GM18868 (cell line): ENCODE measurements around the gene PRKAG1.

Experiments used
- ATAC-seq: cut with Tn5 transposase; IDR thresholded peaks from one replicate; pipeline ENCODE4 v1.9.1; 2021; ENCODE audit warnings: mild to moderate bottlenecking, moderate library complexity; ENCODE audit not compliant: unreplicated experiment

The PRKAG1 gene

DNA sequence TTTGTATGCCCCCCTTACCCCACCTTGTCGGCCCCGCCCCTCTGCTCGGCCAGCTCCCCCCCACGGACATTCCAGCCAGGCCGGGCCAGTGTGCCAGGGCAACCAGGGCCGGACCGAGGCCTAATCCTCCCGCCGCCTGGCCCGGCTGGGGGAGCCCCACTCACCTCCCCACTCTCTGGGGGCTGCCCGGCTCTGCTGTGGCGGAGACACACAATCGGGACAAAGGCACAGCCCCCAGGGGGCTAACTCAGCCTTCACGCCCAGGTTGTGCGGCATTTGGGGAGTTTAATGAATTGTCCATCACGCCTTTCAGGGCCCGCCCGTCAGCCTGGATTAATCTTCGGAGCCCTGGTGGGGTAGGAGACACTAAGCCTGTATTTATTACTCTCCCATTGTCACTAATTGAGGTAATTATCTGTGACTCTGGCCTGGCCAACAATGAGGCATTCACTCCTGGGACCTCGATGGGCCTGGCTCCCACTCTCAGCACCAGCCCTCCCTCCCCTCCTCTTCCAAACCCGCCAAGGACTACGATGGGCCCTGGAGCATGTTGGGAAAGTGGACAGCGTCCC is 31.8 kb downstream of the PRKAG1 start:
- no peak for ATAC-seq

DNA sequence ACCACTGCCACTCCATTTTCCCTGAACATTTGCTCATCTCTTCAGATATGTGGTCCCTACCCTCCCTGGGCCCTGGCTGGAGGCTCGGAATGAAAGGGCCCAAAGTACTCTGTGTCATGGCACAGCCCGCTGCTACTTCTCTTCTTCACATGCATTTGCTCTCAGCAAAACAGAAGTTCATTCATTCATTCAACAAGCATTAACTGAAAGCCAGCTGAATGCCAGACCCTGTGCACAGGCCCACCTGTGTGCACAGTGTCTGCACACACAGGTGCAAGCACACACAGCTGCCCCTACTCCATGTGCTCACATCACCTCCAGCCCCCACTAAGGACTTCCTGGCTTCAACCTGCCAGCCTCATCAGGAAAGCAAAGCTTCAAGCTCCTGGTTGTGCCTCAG is 32.7 kb downstream of the PRKAG1 start:
- ATAC-seq, result no peak

DNA sequence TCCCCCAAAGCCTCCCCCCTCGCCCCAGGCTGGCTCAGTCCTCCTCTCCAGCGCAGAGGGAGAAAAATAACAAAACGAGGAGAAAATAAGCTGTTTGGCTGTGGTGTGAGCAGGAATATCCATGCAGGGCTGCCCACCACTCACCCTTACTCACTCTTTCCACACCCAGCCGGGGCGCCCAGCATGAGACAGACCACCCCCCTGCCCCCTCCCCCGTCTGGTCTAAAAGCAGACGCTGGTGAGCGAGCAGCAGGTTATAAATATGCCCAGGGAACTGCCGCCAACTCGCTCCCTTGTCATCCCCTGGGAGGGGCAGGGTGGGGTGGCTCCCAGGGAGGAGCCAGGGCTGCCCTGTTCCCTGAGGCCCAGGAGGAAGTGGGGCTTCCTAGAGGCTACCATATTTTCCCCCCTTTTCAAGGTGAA is 33.1 kb downstream of the PRKAG1 start:
- no peak for ATAC-seq

DNA sequence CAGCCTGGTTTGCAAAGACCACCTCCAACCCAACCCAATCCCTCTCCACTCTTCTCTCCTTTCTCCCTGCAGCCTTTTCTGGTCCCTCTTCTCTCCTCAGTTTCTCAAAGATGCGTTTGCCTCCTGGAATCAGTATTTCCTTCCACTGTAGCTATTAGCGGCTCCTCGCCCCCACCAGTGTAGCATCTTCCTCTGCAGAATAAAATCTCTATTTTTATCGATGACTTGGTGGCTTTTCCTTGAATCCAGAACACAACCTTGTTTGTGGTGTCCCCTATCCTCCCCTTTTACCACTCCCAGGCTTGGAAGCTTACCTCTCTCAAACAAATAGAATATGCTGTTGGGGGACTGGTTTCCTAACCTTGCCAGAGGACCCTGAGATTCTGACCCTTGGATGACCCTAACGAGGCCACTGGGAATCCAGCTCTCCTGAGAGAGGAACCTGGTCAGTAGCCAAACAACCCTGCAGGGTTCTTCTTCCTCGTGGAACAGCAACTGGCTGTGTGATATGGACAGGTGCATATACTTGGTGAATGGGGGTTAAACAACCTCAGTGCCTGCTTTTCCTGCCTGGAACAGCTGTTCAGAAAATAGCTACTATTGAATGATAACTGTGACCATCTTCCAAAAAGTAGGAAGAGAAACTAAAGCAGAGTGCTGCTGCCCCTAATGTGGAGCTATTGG is 36.0 kb downstream of the PRKAG1 start:
- no peak for ATAC-seq

DNA sequence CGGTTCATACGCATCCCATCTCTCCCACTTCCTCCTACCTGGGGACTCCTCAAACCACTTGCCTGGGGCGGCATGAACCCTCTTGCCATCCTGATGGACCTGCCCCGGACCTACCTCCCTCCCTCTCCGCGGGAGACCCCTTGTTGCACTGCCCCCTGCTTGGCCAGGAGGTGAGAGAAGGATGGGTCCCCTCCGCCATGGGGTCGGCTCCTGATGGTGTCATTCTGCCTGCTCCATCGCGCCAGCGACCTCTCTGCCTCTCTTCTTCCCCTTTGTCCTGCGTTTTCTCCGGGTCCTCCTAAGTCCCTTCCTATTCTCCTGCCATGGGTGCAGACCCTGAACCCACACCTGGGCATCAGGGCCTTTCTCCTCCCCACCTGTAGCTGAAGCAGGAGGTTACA is 36.8 kb downstream of the PRKAG1 start:
- ATAC-seq, result no peak

DNA sequence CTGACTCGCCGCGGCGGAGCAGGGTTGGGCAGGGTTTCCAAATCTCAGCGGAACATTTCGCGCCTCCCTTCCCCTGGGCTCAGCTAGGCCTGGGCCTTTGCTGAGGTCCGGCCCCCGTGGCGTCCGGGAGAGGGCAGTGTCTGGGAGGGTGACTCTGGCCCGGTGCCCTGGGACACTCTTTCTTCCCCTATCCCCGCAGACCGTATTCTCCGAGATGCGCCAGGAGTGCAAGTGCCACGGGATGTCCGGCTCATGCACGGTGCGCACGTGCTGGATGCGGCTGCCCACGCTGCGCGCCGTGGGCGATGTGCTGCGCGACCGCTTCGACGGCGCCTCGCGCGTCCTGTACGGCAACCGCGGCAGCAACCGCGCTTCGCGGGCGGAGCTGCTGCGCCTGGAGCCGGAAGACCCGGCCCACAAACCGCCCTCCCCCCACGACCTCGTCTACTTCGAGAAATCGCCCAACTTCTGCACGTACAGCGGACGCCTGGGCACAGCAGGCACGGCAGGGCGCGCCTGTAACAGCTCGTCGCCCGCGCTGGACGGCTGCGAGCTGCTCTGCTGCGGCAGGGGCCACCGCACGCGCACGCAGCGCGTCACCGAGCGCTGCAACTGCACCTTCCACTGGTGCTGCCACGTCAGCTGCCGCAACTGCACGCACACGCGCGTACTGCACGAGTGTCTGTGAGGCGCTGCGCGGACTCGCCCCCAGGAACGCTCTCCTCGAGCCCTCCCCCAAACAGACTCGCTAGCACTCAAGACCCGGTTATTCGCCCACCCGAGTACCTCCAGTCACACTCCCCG is 37.4 kb downstream of the PRKAG1 start:
- no peak for ATAC-seq

DNA sequence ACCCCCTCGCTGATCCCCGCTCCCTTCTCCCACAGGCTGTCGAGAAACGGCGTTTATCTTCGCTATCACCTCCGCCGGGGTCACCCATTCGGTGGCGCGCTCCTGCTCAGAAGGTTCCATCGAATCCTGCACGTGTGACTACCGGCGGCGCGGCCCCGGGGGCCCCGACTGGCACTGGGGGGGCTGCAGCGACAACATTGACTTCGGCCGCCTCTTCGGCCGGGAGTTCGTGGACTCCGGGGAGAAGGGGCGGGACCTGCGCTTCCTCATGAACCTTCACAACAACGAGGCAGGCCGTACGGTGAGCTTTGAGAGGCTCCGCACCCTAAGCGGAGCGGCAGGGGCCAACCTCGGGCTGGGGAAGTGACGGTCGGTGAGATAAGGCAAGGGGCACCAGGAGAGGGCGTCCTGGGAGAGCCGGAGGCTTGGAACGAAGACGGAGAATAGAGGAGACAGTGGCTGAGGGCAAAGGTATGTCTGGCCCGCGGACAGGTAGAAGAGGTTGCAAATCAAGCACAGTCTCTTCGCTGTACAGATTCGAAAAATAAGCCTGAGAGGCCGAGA is 38.1 kb downstream of the PRKAG1 start:
- ATAC-seq, result no peak

DNA sequence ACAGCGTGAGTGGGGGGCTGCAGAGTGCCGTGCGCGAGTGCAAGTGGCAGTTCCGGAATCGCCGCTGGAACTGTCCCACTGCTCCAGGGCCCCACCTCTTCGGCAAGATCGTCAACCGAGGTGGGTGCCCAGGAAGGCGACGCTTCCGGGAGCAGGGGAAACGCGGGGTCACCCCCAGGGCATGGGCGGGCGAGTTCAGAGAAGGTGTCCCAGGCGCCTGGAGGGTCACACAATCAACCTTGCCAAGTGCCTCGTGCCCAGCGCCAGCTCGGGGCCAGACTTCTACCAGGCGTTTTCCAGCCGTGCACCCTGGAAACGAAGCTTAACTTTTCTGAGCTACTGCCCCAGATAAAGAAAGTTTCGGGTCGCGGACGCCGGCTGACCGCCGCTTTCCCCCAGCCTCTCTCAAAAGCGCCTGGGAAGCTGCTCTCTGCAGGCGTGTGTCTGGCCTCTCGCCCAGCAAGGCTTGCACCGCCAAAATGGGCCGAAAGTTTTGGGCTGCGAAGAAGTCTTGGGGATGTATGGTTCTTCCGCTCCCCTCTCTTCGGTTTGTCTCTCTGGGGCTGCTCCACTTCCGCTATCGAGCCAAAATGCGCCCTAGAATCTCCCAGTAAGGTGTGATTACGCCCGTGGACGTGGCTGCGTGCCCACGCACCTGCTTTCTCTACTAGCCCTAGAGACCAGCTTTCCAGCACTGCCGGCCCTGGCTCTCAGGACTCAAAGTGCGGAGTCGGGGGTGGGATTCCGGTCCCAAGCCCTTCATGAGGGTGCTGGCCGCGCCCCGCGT is 38.8 kb downstream of the PRKAG1 start:
- ATAC-seq, result no peak

DNA sequence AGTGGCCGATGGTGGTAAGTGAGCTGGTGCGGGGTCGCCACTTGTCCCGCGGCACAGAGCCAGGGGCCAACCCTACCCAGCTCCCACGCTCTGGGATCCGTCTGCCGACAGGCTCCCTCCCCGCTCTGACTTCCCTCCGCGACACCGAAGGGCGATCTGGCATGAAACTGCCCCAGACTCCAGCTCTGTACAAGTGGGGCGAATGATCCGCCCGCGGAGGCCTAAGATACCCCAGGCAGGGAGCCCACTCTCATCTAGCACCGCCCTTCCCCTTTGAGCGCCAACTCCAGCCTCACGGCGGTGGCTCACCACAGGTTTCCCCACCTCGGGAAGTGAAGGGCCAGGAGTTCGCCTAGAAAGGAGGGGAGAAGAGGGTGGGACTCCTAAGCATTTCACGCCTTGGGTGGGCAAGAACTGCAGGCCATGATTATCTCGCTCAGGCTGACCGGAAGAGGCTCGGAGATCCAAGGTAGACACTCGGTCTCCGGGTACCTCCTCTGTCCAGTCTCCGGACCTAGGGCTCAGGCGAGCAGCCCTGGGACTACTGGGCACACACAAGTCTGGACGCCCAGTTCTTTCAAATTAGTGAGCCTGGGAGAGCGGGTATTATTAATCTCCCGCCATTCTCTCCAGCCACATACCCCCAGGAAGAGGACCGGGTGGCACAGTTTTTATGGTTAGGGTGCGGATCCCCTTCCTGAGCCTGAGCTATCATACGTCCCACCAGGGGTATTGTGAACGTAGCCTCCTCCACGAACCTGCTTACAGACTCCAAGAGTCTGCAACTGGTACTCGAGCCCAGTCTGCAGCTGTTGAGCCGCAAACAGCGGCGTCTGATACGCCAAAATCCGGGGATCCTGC is 39.6 kb downstream of the PRKAG1 start:
- ATAC-seq, result no peak

DNA sequence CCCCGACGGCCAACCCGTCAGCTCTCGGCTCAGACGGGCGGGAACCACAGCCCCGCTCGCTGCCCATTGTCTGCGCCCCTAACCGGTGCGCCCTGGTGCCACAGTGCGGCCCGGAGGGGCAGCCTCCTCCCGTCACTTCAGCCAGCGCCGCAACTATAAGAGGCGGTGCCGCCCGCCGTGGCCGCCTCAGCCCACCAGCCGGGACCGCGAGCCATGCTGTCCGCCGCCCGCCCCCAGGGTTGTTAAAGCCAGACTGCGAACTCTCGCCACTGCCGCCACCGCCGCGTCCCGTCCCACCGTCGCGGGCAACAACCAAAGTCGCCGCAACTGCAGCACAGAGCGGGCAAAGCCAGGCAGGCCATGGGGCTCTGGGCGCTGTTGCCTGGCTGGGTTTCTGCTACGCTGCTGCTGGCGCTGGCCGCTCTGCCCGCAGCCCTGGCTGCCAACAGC is 40.3 kb downstream of the PRKAG1 start, which contains the start of gene WNT1:
Gene WNT1, plus strand, starts transcription at position 32 of the 450 bp plus-strand sequence. Its CDS starts 329 bp downstream, at position 361.
- ATAC-seq, result no peak

DNA sequence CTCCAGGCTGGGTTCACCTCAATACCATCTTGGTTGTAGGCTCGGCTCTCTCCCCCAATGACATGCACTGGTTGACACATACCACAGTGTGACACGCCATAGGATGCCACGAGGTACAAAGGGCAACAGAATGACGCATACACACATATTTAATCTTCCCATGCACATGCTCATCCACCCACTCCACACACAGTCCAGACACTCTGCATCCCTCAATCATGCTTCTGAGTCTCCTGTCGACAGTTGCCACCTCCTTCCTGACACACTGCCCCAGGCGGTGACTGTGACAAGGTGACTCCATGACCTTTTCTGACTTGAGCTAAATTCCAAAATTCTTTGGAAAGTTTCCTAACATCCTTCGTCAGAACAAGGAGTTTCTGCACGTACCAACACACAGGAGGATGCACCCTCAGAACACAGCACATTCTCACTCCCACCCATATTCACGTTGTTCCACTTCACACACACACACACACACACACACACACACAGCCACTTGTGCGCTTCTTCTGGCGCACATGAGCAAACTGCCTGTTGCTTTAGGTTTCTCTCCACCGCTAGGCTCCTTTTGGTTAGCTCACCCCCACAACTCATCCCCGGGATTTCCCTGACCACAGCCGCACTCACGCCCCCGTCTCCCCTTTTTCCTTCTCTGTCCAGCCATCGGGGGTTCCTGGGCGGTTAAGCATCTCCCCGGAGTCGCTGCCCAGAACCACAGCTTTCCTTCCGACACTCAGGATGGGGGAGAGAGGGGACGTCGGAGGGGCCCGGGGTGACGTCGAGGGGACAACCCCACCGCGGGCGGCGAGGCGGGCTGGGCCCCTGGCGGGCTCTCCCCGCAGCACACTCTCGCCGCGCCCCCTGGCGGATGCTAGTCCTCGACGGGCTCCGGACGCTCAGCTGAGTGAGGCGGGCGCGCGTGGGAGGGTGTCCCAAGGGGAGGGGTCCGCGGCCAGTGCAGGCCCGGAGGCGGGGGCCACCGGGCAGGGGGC is 41.0 kb downstream of the PRKAG1 start:
- ATAC-seq, result peak; percentile 53

DNA sequence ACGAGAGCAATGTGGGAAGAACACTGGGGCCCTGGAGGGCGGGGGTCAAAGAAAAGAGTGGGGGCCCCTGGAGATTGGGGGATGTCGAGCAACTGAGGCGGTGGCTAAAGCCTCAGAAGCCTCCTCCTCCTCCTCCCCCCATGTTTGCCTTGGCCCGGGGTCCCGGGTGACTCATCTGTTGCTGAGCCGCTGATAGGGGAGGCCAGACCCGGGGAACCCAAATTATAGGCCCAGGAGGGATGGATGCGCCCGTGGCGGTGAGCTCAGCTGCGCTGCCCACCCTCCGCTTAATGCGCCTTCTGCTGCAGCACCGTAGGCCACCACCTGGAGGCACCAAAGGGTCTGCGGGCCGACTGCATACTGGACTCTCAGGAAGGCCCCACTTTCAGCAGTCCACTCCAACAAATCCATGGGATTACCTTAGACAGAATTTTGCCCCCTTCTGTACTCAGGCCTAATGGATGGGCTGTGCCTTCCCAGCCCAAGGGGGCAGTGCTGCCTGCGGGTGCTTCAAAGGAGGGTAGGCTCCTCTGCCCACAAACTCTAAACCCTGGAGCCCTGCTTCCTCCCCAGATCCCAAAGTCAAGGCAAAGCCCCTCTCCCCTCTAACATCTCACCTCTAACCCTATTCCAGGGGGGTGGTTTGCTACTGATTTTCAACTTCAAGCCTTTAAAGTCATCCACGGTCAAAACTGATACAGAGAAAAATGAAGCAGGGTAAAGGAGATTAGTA is 44.5 kb downstream of the PRKAG1 start:
- no peak for ATAC-seq

DNA sequence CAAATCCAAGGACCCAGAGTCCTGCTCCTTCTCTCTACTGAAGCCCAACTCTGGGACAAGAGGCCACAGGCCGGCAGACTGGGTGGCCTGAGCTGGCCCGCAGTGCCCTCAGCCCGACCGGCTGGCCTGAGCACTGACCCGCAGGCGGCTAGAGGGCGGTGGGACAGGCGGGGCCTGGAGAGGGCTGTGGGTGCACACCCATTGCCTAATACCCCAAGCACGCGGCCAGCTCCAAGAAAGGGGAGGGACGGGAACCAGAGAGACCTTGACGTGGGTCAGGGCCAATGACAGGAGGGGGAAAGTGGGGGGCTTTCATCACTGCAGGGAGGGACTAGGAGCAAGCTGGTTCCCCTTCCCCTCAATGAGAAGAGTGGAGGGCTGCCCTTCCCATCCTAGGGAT is 45.0 kb downstream of the PRKAG1 start:
- ATAC-seq, result no peak

DNA sequence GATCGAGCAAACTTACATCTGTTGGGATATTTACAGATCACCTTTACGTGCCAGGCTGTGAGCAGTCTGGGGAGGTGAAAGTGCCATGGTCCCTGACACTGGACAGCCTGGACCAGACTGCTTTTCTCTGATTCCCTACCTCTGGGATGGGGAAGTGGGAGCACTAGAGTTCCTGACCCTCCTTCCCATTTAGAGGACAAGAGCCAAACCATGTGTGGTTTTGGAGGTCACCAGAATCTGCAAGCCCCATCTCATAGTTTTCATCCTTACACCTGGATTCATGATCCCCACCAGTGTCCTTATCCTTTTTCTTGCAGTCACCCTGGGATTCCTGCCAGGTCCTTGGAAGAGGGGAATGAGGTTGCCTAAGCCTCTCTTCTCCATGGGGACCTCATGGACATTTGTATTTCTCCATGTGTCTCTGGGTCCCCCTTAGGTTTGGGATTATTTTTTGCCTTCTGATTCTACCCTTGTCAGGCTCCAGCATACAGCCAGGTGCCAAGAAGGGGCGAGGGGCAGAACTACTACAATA is 45.6 kb downstream of the PRKAG1 start:
- no peak for ATAC-seq

DNA sequence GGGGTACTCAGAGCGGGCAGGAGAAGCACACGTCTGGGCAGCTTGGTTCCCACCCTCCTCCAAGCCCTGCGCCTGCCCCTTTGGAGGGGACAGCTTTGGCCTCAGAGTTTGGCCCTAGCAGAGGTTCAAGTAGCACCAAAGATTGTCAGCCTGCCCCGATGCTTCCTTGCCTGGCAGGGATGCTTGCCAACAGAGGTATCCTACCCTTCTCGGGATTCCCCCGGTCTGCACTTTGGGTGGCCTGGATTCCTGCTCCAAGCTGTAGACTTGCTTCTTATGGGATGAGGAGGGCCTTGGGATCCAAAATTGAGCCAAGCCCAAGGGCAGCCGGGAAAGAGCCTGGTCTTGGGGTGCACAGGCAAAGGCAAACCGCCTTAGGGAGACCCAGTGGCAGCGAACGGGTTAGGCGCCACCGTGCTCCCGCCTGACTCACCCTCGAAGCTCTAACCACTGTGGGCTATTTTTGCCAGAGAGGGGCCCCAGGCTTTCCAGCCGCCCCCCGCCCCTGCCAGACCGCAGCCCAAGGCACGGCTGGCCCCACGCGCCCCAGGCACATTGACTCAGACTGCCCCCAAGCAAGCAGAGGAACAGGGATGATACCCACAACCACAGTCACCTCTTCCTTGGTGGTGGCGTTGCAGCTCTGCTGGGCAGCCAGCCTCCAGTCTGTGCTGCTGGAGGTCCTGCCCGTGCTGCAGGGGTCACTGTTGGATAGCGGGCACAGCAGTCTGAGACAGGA is 46.2 kb downstream of the PRKAG1 start:
- ATAC-seq, result no peak

DNA sequence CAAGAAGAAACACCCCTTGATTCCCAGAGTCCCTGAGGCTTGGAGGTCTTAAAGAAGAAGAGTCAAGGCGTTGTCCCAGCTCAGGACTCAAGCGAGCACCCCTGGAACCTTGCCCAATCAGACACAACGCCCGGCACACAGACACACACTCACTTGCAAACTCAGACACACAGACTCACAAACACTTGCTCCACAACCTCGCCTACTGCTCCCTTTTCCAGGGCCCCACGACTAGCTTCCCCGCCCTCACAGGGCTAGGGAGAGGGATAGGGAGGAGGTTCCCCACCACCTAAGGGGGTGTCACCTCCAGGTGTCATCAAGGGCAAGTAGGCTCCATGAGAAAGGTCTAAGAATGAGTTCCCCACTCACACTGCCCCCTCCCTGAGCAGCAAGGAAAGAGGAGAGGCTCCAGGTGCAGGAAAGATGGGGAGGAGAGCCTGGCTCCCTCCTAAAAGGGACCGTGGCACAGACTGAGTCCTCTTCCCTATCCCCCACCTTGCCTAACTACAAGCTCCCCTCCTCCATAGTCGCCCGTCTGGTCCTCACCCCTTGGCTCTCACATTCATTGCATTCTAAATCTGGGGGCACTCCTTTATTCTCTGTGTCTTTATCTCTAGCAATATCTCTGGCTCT is 47.8 kb downstream of the PRKAG1 start:
- ATAC-seq, result no peak
